GM23338 (cell line): ENCODE measurements around the gene IRF2. TPM values are rescaled to one million over a fixed set of nuclear protein-coding genes. Genes with fewer than 3 reads are reported as not detected.
A peak's percentile ranks its signal among the peaks of the same experiment; 100 is the strongest.

ENCODE experiments used
- ATAC-seq: fragments of 200-7000 bp; cut with Tn5 transposase; 3 replicates; pipeline ENCODE4 v1.9.1; 2020
- DNase-seq: peaks from one replicate; pipeline ENCODE4 v3.0.0-alpha.2; 2015; ENCODE audit warnings: low spot score
- H2AFZ ChIP-seq: fragments of 200-600 bp; sonication (generic); 2 replicates; pipeline ENCODE4 v1.8.0; 2016; ENCODE audit warnings: antibody characterized with exemption, mild to moderate bottlenecking, moderate library complexity
- H3F3A ChIP-seq: fragments of 200-600 bp; sonication (generic); replicated peaks from 2 replicates; pipeline ENCODE4 v1.8.0; 2017; ENCODE audit warnings: antibody characterized with exemption, mixed run types, low read depth
- H3K27ac ChIP-seq: fragments of 200-600 bp; sonication (generic); 2 replicates; pipeline ENCODE4 v1.6.1; 2016; ENCODE audit warnings: low read depth
- H3K27me3 ChIP-seq: fragments of 200-600 bp; sonication (generic); 2 replicates; pipeline ENCODE4 v1.8.0; 2016; ENCODE audit warnings: mild to moderate bottlenecking, mixed run types, moderate library complexity; ENCODE audit not compliant: insufficient read depth
- H3K36me3 ChIP-seq: fragments of 200-600 bp; sonication (generic); 2 replicates; pipeline ENCODE4 v1.8.0; 2016; ENCODE audit warnings: mild to moderate bottlenecking; ENCODE audit not compliant: insufficient read depth
- H3K4me1 ChIP-seq: fragments of 200-600 bp; sonication (generic); 2 replicates; pipeline ENCODE4 v1.8.0; 2016; ENCODE audit warnings: mild to moderate bottlenecking, moderate library complexity; ENCODE audit not compliant: insufficient read depth
- H3K4me2 ChIP-seq: fragments of 200-600 bp; sonication (generic); 2 replicates; pipeline ENCODE4 v1.7.1; 2017; ENCODE audit warnings: mixed run types
- H3K4me3 ChIP-seq: fragments of 200-600 bp; sonication (generic); 2 replicates; pipeline ENCODE4 v1.6.1; 2016; ENCODE audit warnings: mixed run types
- H3K79me2 ChIP-seq: fragments of 200-600 bp; sonication (generic); replicated peaks from 2 replicates; pipeline ENCODE4 v1.8.0; 2017; ENCODE audit warnings: mild to moderate bottlenecking; ENCODE audit not compliant: insufficient read depth
- H3K9me2 ChIP-seq: fragments of 200-600 bp; sonication (generic); 2 replicates; pipeline ENCODE4 v1.8.0; 2017; ENCODE audit not compliant: insufficient read depth
- H4K20me1 ChIP-seq: fragments of 200-600 bp; sonication (generic); replicated peaks from 2 replicates; pipeline ENCODE4 v1.8.0; 2017; ENCODE audit warnings: mild to moderate bottlenecking; ENCODE audit not compliant: insufficient read depth
- H3K27ac Mint-ChIP-seq: 2 replicates; pipeline ENCODE4 v1.8.0; 2020; ENCODE audit warnings: inconsistent platforms, mild to moderate bottlenecking, moderate library complexity, mixed read lengths
- H3K27me3 Mint-ChIP-seq: 3 replicates; pipeline ENCODE4 v1.8.0; 2022; ENCODE audit warnings: low read depth, mild to moderate bottlenecking, moderate library complexity, mixed read lengths, inconsistent platforms; ENCODE audit not compliant: insufficient read depth, poor library complexity
- H3K36me3 Mint-ChIP-seq: 3 replicates; pipeline ENCODE4 v1.8.0; 2021; ENCODE audit warnings: low read depth, mild to moderate bottlenecking, inconsistent platforms, moderate library complexity, mixed read lengths
- H3K4me1 Mint-ChIP-seq: 3 replicates; pipeline ENCODE4 v1.8.0; 2020; ENCODE audit warnings: mild to moderate bottlenecking, inconsistent platforms, mixed read lengths
- H3K4me3 Mint-ChIP-seq: 3 replicates; pipeline ENCODE4 v1.8.0; 2021; ENCODE audit warnings: moderate library complexity, mild to moderate bottlenecking, inconsistent platforms, mixed read lengths
- H3K9me3 Mint-ChIP-seq: 3 replicates; pipeline ENCODE4 v1.8.0; 2020; ENCODE audit warnings: moderate library complexity, mild to moderate bottlenecking, inconsistent platforms, mixed read lengths
- EZH2phosphoT487 ChIP-seq: fragments of 200-600 bp; sonication (generic); IDR thresholded peaks from one replicate; pipeline ENCODE4 v1.8.1; 2018; ENCODE audit warnings: antibody characterized with exemption; ENCODE audit not compliant: unreplicated experiment
- STAT1 ChIP-seq: IDR thresholded peaks from one replicate; pipeline ENCODE4 v1.6.1; 2016; ENCODE audit warnings: antibody characterized with exemption; ENCODE audit not compliant: unreplicated experiment
- ZNF462 ChIP-seq: fragments of 250-450 bp; sonication (Bioruptor Pico); IDR thresholded peaks from 2 replicates; pipeline ENCODE4 v1.5.0; 2020; ENCODE audit warnings: mild to moderate bottlenecking, moderate library complexity
- polyA plus RNA-seq: library from polyadenylated mRNA; unstranded; fragments of >200 nt; fragmentation: Nextera tagmentation; extraction: Ambion mirVana; gene quantifications from 2 replicates; pipeline ENCODE4 v1.2.1, GENCODE V29; 2016
- total RNA-seq: library from RNA; depleted of rRNA; stranded (reverse); fragments of >200 nt; shearing (Covaris generic); gene quantifications from 2 replicates; pipeline ENCODE4 v1.2.3, GENCODE V29; 2014
- TF ChIP-seq, protein P1 (sequence below), 2 experiments: fragments of 200-600 bp in 1 of 2; sonication (generic) in 1 of 2; conservative IDR thresholded peaks; 2 replicates each; pipeline versions ENCODE4 v1.5.1 to v1.6.1; 2016 to 2017; ENCODE audit warnings: antibody characterized with exemption in 2 of 2, low read depth in 2 of 2, mild to moderate bottlenecking in 2 of 2, moderate library complexity in 1 of 2

IRF2 gene
- total and polyA plus RNA-seq, 2 experiments from 2014 or later: 14.7 to 15.0 TPM

- no peak overlapping the region for H3K4me3 Mint-ChIP-seq
- no peaks in the 10 kb centered on the region for H3K9me2 ChIP-seq
- ATAC-seq: no peak
Measured at GRCh38 chr4:184350213-184350817, 124.0 kb downstream of the IRF2 start.

More at GRCh38 chr4:184350213-184350817, 124.0 kb downstream of the IRF2 start:
- peaks cover 20% of the 10 kb centered on the region for H3K4me1 ChIP-seq
- no peak overlapping the region for H3K27ac ChIP-seq
- Mint-ChIP-seq H3K27ac (no peak overlapping the region), H3K36me3 (no peaks in the 10 kb centered on the region; the same call in 2 of the 3 replicates), H3K9me3 (no peaks in the 10 kb centered on the region), H3K27me3 (peaks cover 11% of the 10 kb centered on the region), H3K4me1 (peaks cover 34% of the 10 kb centered on the region)
- no peak overlapping the region for H2AFZ ChIP-seq
- DNase-seq: no peak
- no peak overlapping the region for H3K4me2 ChIP-seq
- no peak overlapping the region for H3K4me3 ChIP-seq
- H3K27me3 ChIP-seq: no peaks in the 10 kb centered on the region
- 0 out of 2 replicates have a peak, but pooled peaks cover 3% of the 10 kb centered on the region for H3F3A ChIP-seq
- no peaks in the 10 kb centered on the region for H4K20me1 ChIP-seq
- TF ChIP-seq ZNF462 (CRISPR knock-in tag): no peak
- TF ChIP-seq, protein P1, sequence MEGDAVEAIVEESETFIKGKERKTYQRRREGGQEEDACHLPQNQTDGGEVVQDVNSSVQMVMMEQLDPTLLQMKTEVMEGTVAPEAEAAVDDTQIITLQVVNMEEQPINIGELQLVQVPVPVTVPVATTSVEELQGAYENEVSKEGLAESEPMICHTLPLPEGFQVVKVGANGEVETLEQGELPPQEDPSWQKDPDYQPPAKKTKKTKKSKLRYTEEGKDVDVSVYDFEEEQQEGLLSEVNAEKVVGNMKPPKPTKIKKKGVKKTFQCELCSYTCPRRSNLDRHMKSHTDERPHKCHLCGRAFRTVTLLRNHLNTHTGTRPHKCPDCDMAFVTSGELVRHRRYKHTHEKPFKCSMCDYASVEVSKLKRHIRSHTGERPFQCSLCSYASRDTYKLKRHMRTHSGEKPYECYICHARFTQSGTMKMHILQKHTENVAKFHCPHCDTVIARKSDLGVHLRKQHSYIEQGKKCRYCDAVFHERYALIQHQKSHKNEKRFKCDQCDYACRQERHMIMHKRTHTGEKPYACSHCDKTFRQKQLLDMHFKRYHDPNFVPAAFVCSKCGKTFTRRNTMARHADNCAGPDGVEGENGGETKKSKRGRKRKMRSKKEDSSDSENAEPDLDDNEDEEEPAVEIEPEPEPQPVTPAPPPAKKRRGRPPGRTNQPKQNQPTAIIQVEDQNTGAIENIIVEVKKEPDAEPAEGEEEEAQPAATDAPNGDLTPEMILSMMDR (conservative IDR thresholded peaks at IDR 0.05; ENCODE audit: low read depth in 2 of 2): 0 out of 4 replicates have a peak, but pooled peaks of 1 of the 2 experiments have one; percentile 6
- TF ChIP-seq EZH2phosphoT487: no peak
- TF ChIP-seq STAT1: no peak
- H3K79me2 ChIP-seq: no peaks in the 10 kb centered on the region
- no peaks in the 10 kb centered on the region for H3K36me3 ChIP-seq
